Medulla oblongata (tissue), 1 donor: ENCODE measurements around the gene F11R.
"Not testable (repeated sequence)": the region's sequence is repeated elsewhere in the genome, so short reads cannot be mapped to it uniquely, and the experiment has no call there.

Source experiments
- DNase-seq: peaks from one replicate; pipeline ENCODE4 v3.0.0-alpha.2; 2015; ENCODE audit errors: extremely low spot score

F11R gene

DNA sequence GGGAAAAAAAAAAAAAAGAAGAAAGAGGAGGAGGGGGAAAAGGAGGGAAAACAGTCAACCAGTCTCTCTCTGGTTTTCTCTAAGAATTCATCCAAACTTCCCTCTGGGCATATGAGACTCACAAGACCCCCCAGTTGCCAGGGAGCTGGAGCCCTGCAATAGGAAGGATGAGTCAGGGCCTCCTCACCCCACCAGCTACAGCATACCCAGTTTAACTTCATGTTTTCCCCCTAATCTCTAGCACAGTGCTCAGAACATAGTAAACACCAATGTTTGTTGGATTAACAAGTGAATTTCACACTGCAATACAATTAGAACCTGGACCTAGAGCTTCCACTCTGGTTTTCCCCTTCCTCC, 7.8 kb downstream of the F11R start:
- DNase-seq: no peak

DNA sequence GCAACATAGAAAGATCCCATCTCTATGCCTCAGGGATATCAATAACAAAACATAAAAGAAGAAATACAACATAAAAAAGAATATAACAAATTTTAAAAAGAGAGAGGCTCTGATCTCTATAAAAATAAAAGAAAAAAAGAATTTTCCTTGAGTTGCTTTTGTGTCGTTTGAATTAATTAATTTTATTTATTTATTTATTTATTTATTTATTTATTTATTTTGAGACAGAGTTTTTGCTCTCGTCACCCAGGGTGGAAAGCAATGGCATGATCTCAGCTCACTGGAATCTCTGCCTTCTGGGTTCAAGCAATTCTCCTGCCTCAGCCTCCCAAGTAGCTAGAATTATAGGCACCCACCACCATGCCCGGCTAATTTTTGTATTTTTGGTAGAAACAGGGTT, 8.5 kb downstream of the F11R start:
- DNase-seq: no peak

DNA sequence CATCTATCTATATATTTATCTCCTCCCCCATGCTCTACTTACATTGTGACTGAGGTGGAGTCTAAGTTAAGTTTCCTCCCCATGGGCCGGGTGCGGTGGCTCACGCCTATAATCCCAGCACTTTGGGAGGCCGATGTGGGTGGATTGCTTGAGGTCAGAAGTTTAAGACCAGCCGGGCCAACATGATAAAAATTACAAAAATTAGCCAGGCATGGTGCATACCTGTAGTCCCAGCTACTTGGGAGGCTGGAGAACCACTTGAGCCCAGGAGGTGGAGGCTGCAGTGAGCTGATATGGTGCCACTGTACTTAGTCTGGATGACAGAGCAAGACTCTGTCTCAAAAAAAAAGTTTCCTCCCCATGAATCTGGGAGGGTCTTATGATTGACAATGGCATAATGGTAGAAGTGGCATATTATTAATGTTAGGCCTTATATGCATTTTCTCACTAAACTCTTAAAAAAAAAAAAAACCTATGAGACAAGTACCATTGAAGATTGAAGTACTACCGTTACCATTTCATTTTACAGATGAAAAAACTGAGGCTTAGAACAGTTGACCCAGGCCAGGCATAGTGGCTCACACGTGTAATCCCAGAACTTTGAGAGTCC, 11.2 kb downstream of the F11R start:
- no peak for DNase-seq

DNA sequence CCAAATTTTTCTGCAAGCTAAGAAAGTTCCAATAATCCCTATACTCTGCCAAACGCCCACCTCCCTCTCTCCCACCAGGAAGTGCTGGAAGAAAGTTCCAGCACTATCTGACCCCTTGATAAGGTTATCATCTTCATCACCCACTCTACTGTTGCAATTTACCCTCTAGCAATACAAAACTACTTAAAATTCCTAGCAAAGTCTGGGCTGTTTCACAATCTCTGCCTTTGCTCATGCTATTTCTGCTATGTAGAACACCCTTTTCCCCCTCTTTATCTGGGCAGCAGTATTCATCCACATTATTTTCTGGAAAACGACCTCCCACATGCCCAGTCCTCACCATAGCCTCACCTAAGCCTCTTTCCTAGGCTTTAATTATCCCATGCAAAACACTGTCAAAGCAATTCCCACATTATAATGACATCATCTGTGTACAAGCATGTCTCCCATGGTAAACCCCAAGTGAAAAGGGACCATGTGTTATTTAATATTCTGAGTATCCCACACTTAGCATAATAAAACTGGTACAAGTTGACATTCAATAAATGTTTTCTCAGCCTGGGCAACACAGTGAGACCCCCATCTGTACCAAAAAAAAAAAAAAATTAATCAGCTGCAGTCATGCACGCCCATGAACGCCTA, 12.0 kb downstream of the F11R start:
- no peak for DNase-seq

DNA sequence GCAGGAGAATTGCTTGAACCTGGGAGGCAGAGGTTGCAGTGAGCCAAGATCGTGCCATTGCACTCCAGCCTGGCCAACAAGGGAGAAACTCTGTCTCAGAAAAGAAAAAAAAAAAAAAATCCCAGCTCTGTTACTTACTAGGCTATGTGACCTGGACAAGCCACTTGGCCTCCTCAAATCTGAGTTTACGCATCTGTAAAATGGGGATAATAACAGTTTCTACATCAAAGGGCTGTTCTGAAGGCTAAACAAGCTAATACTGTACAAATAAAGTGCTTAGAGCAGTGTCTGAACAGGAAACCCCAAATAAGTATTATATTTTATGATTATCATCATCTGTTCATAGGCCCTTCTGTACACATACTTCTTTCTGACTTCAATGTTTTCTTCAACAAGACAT, 13.6 kb downstream of the F11R start:
- DNase-seq: no peak

DNA sequence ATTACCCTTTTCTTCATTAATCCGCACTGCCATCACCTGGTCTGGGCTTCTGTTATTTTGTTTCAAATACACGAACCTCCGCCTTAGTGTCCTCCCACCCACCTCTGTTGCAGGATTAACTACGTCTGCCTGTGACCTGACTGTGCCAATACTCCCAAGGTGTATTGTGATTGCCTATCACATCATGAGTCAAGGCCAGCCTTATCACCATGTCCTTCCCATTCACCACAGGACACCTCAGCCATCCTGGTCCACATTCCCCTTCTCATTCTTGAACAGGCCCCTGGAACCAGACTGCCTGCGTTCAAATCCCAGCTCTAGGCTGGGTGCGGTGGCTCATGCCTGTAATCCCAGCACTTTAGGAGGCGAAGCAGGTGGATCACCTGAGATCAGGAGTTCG, 14.4 kb downstream of the F11R start:
- no peak for DNase-seq

DNA sequence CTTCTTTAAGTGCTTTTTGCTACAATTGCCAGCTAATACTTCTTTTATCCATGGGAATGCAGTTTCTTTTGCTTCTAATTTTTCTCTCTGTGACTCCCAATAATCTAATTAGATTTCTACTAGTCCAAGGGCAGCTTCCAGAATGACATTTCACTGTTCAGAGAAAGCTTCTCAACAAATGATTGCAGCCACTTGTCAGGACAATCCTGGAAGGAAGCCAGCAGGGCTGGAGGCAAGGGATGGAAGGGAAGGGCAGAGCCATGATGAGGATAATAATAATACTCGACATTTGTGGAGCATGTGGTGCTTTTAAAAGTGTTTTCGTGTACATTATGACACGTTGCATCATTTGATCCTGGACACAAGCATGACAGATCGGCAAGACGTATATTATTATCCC, 19.4 kb downstream of the F11R start:
- DNase-seq: peak; percentile 25

DNA sequence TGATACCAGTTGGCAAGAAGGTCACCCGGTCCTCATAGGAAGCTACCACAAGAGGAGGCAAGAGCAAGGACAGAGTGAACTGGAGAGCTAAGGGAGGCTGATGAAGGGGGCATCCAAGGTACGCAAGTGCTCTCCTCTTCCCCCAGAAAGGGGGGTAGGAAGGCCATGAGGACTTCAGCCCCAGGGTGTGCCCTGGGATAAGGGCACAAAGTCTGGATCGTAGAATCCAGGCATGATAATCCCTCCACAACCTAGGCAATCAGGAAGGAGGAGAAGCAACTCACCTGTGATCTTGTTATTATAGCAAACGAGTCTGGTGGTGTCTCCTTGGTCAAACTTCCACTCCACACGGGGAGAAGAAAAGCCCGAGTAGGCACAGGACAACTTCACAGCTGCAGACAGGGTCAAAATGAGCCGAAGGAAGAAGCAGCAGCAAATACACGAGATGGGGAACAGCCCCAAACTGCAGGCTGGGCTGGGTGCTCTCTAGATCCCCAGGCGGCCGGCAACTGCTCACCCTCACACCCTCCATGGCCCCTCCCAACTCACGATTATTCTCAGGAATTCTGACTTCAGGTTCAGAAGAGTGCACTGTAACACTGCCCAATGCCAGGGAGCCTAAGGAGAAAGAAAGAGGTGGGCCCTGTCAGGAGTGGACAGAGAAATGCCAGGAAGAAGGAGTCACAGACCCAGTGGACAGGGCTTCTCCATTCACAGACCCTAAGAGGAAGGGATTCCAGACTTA, 20.0 kb downstream of the F11R start:
- DNase-seq: no peak

DNA sequence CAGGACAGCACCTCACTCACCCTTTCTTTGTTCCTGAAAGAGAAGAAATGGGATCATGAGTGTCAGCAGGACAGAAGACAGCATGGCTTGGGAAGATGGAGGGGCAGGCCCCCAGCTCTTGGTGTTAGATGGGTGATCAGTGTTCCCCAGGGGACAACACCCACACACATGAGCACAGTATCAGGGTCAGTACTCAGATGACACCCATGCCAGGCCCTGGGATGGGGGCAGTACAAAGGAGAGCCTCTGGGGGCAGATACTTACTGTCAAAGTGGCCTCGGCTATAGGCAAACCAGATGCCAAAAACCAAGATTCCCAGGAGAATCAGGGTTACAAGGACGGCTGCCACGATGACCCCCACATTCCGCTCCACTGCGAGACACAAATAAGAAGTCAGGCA, 21.6 kb downstream of the F11R start:
- no peak for DNase-seq

DNA sequence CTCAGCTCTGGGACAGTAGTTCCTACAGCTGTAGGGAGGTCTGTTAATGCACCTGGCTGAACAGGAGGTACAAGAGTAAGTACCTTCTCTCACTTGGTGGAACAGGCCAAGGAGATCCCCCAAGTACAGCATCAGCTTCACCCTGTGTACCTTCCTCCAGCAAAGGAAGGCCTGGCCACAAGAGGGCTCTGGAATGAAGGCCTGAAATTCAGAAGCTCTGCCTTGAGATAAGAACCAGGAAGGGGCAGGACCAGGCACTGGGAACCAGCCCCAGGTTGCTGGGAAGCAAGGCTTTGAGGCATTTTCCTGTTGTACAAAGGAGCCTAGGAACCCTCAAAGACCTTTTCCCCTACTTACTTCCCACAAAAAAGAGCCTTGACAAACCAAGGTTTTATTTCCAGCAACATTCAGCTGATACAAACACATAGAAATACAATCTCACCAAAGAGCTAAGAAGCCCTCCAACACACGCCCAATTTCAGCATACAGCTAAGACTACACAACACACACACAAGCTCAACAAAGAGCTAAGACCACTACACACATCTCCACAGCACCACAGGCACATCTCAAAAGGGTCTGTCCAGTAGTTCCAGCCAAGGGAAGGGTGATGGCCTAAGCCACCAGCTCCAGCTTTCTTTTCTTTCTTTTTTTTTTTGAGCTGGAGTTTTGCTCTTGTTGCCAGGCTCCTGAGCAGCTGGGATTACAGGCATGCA, 23.5 kb downstream of the F11R start:
- peak; percentile 57 for DNase-seq

DNA sequence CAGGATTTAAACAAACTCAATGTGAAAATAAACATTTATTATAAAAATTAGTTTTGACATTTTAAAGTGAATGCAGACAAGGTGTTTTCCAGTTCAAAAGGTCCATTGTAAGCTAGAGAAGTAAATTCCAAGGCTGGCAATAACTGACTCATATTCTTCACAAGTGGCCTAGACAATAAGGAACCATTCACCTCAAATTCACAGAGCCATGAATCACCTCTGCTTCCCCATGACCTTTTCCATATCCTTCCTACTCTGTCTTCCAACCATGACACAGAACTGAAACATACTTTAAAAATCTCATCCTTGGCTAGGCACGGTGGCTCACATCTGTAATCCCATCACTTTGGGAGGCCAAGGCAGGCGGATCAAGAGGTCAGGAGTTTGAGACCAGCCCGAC, 24.8 kb downstream of the F11R start:
- DNase-seq: no peak

DNA sequence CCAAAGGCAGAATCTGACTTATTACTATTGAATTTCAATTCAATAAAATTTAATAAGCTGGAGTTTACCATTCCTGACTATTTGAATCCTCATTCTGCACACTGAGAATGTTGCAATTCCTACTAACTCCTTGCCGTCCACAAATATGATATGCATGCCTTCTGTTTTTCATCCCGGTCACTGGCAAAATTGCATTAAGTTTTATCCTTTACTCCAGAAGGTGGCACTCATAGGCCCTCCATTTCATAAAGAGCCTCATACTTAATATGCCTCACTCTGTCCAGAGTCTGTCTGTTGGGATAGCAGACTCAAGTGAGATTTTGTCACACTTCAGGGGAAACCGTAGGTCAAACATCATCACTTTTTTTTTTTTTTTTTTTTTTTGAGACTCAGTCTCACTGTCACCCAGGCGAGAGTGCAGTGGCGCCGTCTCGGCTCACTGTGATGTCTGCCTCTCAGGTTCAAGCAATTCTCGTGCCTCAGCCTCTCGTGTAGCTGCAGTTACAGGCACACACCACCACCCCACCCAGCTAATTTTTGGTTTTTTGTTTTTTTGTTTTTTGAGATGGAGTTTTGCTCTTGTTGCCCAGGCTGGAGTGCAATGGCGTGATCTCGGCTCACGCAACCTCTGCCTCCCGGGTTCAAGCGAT, 27.3 kb downstream of the F11R start:
- DNase-seq: peak; percentile 33

DNA sequence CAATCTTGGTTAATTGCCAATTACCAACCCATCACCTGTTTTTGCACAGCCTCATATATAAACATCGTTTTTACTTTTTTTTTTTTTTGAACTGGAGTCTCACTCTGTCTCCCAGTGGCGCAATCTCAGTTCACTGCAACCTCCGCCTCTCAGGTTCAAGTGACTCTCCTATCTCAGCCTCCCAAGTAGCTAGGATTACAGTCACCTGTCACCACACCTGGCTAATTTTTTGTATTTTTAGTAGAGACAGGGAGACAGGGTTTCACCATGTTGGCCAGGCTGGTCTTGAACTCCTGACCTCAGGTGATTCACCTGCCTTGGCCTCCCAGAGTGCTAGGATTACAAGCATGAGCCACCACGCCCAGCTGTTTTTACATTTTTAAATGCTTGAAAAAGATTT, 28.9 kb downstream of the F11R start:
- DNase-seq: not testable (repeated sequence)

DNA sequence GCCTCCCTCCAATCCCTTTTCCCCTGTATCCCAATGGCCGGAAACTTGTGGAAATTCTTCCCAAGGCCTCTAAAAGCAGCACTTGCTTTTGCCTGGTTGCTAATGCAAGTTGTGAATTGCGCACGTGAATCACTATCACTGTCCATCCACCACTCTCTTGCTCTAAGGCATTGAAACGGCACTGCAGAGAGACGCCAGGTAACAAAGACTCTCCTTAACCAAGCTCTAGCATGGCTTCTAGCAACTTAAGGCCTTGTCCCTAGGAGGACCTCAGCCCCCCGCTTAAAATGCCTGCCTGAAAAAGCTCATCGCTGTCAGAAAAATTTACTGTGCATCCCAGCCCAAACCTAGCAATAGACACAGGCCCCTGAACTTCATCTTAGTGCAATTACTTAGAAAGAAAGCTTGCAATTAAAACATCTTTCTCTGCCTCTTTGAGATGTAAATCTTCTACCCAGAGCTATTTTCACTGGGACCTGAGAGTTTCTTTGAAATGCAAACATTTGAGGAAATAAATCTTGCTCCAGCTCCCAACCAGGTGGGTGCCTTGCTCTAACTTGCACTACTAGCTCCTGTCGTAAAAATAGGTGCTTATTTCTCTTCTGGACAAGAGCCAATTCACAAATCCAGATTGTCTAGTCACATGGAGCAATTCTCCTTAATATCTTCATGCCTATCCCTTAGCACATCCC, 33.4 kb downstream of the F11R start:
- DNase-seq: no peak

DNA sequence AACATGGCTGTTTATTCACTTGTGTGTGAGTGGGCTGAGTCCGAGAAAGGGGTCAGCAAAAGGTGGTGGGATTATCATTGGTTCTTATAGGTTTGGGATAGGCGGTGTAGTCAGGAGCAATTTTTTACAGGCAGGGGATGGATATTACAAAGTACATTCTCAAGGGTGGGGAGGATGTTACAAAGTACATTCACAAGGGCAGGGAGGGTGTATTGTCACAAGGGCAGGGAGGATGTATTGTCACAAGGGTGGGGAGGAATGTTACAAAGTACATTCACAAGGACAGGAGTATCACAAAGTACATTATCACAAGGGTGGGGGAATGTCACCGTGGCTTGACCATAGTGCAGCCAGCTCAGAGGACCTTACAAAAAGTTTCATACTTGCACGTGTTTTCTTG, 35.2 kb downstream of the F11R start:
- DNase-seq: no peak

DNA sequence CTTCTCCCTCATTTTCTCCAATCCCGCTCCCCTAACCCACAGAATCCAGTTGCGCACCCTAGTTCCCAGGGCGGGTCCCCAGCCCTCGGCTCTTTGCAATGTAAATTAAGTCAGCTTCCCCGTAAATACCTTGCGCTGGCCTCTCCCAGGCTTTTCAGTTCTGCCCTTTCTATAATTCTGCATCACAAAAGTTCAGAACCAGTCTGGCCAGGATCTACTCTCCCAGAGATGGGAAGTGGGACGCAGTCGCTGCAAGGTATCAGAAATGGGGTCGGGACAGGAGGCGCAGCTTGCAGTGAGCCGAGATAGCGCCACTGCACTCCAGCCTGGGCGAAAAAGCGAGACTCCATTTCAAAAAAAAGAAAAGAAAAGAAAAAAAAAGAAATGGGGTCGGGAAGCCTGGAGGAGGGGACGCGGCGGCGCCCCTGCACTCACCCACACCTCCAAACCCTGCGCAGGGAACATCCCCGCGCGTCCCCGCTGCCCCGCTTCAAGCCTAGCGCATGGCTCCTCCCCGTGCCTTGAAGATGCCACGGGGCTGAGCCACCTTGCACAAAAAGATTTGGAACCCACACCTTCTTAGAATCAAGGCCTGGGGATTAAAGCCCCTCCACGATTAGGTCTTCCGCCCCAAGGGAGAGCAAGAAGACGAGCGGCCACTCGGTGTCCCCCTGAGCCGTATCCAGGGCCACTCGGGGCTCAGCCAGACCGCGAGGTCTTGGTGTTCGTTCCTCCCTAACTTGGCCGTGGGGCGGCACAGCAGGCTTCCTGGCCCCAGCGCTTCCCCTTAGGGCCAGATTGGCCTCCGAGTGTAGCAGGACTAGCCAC, 39.2 kb downstream of the F11R start:
- DNase-seq: no peak

DNA sequence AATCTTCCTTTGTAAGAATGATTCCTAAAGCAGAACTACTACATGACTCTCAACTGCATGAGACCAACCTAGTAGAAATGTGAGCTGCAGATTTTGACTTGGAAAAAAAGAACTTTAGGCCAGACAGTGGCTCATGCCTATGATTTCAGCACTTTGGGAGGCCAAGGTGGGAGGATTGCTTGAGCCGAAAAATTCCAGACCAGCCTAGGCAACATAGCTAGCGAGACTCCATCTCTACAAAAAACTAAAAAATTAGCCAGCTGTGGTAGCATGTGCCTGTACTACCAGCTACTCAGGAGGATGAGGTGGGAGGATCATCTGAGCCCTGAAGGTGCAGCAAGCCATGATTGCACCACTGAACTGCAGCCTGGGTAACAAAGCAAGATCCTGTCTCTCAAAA, 41.7 kb downstream of the F11R start:
- no peak for DNase-seq

DNA sequence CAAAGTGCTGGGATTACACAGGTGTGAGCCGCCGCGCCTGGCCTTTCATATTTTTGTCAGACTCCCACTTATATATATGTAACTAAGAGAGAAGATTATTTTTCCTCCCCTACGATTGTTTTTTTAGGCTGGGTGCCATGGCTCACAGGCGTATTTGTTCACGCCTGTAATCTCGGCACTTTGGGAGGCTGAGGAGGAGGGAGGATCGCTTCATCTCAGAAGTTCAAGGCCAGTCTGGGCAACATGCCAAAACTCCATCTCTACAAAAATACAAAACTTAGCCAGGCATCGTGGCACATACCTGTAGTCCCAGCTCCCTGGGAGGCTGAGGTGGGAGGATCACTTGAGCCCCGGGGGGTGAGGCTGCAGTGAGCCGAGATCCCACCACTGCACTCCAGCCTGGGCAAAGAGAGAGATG, 42.4 kb downstream of the F11R start:
- DNase-seq: no peak

DNA sequence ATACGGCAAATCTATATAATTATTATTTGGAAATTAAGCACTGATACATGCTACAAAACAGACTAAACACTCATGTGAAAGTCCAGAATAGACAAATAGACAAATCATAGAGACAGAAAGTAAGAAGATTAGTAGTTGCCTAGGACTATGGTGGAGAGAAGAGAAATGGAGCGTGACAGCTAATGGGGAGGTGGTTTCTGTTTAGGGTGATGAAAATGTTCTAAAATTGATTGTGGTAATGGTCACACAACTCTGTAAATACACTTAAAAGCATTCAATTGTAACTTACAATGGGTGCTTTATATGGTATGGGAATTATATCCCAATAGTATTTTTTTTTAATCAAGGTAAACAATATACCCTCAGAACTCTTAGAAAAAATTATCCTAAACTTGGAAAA, 45.9 kb downstream of the F11R start:
- DNase-seq: no peak

DNA sequence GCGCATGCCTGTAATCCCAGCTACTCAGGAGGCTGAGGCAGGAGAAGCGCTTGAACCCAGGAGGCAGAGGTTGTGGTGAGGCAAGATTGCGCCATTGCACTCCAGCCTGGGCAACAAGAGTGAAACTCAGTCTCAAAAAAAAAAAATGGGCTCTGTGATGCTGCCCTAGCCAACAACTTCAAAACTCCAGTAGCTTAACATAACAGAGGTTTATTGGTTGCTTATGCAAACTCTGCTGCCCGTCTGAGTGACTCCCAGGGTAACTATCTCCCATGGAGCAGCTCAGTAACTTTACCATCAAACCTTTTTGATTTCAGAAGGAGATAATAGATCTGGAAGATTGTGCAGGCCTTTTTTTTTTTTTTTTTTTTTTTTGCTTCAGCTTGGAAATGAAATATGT, 47.5 kb downstream of the F11R start:
- DNase-seq: no peak

DNA sequence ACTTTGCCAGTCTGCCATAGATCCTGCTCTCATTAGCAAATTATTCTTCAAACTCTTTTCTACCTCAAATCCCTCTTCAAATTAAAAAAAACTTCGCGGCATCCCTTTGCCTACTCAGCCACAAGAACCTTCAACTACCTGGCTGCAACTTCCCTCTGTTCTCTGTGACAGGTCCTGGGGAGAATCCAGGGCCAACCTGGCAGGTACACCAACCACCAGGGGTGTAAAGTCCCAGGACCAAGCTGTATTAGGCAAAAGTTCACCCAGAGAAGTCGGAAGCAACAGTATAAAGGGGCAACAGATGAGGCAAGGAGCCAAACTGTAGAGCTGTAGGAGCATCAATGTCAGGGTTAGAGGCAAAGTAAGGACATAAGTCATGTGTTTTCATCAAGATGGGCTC, 48.0 kb downstream of the F11R start:
- no peak for DNase-seq
